Activated CD4-positive, alpha-beta T cell treated with anti-CD3 and anti-CD28 coated beads for 24 hours (primary cell): ENCODE measurements around the gene RBFA.

ENCODE experiments used
- DNase-seq, 2 donors: peaks; one replicate each; pipeline ENCODE4 v3.0.0-alpha.2; 2020; ENCODE audit warnings: low read depth in 2 of 2

The RBFA gene

DNA sequence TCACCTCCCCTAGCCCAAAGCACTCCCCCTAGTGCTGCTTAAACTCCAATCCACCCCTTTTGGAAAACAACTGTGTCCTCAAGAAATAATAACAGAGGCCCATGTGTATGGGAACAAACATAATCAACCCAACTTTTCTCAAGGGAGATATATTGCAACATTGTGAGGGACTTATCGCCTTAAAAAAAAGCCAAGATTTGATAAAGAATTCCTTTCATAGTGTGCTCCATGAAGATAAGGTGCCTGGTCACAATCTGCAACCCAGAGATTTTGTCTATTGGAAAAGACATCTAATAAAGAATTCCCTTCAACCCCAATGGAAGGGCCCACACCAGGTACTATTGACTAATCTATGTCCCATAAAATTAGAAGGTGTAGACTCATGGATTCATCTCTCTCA, 4.5 kb upstream of the RBFA start:
- no peak for DNase-seq

DNA sequence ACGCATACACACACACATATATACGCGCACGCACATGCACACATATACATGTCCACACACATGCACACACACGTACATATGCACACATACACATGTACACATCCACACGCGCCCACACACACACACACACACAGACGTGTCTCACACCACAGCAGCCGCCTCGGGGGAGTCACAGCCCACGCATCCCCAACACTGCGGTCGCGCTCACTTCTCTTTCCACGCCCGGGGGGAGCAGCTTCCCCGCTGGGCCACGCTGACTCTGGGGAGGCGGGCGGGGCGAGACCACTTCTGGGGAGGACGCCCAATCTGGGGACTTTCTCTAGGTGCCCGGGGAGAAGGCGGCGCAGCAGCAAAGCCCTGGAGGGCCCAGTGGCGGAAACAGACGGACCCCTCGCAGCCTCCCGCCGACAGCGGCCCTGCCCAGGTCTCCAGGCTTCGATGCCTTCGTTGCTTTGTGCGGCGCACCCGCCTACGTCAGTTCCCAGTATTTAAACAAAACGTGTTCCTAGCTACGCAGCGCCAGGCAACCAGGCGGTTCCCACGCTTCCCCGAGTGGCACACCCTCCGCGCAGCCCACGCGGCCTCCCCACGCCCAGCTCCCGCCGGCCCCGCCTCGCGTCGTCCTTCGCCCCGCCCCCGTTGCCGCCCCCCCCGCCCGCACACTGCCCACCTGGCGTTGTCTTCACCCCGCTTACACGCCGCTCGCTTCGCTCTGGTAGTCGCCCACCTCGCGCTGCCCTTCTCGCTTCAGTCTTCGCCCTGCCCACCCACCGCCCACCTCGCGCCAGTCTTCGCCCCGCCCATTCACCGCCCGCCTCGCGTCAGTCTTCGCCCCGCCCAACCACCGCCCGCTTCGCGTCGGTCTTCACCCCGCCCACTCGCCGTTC, 810 bp upstream of the RBFA start:
- peak; percentile 32 to 36 for DNase-seq

DNA sequence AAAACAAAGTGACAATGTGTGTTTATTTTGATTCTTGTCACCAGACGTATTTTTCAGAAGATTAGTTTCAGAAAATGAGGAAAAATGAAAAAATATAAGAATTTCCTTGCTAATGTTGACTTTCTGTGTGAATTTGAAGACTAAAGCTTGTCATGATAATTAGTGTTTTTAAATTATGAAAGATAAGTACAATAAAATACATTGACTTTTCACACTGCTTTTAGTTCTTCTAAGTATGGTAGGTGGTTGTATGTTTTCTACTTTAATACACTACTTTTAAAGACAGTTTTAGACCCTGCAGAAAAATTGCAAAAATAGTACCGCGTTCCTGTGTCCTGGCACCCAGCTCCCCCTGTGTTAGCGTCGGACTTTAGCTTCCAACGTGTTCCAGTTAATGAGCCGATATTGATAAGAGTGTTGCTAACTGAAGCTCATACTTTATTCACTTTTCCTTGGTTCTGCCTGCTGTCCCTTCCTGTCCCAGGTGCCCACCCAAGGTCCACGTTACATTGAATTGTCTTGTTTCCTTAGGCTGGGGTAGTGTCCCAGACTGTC, 695 bp downstream of the RBFA start:
- DNase-seq = no peak

DNA sequence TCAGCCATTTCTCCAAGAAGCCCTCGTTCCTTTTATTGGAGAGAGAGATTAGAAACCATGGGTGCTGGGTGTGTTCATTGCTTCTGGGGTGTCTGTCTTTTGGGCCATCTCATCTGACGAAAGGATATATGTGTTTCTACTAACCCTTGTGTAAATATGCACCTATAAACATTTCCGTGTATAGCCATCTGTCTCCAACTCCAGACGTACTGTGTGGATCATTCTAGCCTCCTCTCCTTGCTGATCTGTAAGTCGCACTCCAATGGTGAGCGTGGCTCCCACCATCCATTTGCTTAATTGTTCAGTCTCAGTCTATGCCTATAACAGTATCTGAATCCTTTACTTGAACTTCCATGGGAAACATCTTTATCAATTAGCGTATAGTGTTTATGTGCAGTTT, 1.8 kb downstream of the RBFA start:
- DNase-seq = no peak

DNA sequence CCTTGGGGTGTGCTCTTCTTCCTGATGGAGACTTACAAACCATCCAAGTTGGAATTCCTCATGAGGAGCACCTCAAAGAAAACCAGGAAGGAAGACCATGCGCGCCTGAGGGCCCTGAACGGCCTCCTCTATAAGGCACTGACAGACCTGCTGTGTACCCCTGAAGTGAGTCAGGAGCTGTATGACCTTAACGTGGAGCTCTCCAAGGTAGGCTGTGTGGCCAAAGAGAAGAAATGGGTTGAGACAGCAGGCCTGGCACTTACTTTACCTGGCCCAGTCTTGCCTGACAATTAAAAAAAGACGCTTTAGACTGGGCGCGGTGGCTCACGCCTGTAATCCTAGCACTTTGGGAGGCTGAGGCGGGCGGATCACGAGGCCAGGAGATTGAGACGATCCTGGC, 3.1 kb downstream of the RBFA start:
- no peak for DNase-seq

DNA sequence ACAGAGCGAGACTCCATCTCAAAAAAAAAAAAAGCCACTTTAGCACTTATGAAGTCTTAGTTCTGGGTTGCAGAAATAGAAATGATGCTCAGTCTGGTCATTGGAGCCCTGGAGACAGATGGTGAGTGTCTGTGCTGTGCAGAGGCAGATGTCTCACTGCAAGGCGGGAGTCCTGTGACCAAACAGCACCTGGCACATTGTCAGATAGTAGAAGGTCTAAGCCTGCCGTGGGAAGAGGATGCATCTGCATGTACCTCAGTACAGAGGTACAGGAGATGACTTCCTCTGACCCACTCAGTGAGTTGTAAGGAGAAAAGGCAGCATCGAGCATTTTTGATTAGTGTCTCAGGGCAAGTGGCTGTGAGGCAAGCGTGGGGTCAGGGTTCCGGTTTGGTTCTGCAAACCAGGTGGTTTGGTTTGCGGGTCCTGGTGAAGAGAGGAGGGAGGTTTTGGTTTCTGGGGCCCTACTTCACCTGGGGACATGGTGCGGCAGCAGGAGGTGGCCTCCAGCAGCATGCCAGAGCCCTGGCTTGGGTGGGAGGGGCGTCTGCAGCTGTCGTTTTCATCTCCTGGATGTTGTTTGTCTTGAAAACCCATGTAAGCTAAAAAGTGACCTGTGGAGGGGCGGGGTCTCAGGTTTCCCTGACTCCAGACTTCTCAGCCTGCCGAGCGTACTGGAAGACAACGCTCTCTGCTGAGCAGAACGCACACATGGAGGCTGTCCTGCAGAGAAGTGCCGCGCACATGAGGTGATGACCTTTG, 3.8 kb downstream of the RBFA start:
- DNase-seq = no peak

DNA sequence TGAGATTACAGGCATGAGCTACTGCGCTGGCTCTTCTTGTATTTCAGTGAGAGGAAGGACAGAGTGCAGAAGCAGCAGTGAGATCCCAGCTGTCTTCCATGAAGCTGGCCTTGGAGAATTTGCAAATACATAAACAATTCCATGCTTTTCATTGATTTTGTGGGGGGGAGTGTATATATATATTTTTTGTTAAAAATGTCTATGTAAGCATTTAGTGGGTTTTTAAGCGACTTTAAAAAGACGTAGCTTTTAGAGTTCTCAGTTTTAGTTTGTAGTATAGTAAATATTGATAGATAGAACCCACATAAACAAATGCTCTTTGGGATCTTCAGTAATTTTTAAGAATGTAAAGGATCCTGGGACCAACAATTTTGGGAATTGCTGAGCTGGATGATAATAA, 6.3 kb downstream of the RBFA start:
- no peak for DNase-seq

DNA sequence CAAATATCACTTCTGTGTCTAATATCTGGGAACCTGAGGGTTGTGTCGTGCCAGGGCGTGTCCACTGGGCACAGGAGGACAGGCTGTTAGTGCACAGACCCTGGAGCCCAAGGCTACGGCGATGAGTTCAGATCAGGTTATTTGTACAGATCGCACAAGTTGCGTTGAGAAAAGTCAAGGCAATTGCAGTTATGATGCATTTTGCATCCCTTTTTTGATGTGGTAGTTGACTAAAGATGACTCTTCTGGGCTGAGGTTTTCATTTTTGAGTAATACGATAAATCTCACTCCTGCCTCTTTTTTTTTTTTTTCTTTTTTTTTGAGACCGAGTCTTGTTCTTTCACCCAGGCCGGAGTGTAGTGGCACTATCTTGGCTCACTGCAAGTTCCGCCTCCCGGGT, 7.2 kb downstream of the RBFA start:
- DNase-seq = no peak

DNA sequence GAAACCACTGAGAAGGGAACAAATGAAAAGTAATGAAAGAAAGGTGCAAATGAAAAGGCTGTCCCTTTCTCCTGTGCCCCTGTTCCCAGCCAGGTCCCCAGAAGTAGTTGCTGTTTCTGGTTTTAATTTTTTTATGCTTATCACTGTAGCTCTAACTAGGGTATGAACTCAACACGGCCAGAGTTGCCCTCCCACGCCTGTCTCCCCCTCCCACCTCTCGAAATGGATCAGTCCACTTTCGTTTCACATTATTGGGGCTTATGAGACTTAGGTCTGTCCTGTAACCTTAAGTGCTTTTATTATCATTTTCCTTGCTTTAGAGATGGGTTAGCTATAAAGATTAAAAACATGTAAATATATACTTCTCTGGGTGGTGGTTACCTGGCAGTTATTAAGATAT, 8.6 kb downstream of the RBFA start:
- DNase-seq = no peak

DNA sequence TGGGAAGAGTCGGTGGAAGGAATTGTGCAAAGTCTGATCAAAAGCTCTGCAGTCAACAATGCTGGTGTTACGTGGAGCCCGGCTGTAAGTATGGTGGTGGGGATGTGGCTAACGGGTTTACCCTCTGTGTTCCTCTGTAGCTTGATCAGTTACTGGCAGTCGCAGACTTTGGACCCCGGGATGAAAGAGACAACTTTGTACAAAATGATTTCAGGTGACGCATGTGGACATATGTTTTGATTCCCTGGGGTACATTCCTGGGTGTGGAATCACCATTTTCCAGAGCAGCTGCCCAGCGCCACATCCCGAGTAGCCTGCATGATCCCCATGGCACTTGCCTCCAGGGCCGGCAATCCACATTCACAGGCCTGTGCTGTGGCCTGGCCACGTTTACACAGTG, 9.8 kb downstream of the RBFA start:
- DNase-seq = no peak

DNA sequence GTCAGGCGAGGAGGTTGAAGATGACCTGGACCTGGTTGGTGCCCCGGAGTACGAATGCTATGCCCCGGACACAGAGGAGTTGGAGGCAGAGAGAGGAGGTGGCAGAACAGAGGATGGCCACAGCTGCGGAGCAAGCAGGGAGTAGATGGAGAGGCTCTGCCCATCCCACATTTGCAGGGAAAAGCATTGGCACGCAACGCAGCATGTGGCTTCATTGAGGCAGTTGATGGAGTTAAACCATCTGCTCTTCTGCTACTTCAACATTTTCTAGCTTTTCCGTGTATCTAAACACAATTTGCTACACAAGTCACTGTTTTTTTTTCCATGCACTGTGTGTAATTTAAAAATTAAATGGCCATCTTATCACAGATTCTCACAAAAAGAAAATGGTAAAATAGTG, 11.8 kb downstream of the RBFA start:
- no peak for DNase-seq

DNA sequence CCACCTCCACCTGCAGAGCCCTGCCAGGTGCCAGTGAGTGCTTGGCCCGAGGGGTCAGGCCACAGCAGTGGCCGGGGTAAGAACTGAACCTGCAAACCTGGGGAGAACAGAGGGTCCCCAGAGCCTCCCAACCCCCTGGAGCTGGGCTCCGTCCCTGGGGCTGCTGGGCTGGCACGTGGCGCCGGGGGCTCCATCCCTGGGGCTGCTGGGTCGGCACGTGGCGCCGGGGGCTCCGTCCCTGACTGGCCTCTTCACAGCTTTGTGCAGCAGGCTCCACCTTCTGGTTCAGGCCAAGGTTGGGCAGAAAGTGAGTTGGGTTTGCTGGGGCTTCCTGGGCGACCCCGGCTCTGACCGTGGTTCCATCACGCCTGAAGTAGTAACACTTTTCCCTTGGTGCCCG, 12.2 kb downstream of the RBFA start:
- DNase-seq = no peak

DNA sequence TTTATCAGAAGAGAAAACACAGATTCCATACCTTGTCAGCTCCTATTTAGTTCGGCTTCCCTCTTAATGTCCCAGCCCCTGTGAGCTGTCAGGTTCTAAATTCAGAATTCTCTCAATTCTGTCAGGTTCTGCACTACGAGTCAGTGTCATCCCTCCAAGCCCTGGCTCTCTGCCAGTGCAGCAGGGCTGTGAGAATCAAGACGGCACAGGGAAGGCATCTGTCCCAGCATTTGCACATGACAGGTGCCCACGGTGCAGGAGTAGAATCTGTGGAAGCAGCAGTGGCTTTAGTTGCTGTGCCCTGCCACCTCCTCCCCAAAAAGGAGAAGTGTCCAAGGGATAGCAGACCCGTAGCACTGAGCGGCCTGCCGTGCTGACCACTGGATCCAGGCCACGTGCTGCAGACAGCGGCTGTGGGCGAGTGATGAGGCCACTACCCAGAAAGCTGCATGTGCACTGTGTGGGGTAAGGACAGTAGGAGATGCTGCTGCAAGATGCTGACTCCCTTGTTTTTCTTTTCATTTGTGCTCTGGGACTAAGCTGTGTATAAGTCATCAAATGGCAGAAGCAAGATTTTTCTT, 12.8 kb downstream of the RBFA start:
- no peak for DNase-seq

DNA sequence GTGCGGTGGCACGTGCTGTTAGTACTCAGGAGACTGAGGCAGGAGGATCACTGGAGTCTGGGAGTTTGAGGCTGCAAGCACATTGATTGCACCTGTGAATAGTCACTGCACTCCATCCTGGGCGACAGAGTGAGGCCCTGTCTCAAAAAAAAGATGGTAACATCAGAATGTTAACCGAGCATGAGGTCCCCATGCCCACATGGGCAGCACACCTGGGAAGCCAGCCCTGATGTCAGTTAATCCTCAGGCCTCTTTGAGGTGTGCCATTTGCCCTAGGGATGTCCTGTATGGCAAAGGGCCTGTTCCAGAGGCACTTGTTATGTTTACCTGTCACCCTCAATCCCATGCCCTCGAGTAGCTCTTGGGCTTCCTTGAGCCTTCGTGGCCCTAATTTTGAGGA, 16.6 kb downstream of the RBFA start:
- no peak for DNase-seq

DNA sequence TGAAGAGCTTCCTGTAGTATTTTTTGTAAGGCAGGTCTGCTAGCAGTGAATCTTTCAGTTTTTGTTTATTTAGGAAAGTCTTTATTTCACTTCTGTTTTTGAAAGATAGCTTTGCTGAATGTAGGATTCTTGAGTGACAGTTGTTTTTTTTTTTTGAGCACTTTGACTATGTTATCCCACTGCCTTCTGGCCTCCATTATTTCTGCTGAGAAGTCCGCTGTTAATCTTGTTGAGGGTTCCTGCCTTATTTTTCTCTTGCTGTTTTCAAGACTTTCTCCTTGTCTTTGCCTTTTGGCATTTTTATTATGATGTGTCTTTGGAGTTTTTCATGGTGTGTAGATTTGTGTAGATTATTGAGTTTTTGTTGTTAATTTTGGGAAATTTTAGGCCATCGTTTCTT, 21.9 kb downstream of the RBFA start:
- DNase-seq = no peak

DNA sequence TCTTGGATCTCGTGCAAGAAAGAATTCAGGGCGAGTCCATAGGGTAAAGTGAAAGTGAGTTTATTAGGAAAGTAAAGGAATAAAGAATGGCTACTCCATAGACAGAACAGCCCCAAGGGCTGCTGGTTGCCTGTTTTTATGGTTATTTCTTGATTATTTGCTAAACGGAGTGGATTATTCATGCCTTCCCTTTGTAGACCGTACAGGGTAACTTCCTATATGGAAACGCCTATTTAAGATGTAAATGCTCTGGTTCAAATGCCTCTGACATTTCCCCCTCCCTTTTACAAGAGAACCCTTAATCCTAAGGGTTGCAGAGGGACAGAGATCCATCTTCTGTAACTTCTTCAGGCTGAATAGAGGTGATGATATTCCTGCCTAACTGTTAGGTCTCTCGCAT, 25.7 kb downstream of the RBFA start:
- DNase-seq = no peak

DNA sequence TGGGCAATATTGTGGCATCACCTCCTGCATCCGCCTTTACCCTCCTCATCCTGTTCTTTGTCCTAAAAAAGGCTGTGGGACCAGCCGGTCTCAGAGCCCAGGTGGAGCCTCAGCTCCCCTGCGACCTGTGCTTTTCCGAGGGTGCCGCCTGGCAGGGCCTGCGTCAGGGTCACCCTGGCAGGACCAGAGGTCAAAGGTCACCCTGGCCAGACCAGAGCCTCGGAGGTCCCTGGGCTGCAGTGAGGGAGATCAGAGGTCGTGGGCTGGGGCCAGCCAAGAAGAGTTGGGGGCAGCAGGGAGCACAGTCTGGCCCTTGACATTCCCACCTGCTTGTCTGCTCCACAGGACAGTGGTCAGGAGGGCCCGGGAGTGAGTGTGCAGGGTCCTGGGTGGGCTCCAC, 31.5 kb downstream of the RBFA start:
- no peak for DNase-seq

DNA sequence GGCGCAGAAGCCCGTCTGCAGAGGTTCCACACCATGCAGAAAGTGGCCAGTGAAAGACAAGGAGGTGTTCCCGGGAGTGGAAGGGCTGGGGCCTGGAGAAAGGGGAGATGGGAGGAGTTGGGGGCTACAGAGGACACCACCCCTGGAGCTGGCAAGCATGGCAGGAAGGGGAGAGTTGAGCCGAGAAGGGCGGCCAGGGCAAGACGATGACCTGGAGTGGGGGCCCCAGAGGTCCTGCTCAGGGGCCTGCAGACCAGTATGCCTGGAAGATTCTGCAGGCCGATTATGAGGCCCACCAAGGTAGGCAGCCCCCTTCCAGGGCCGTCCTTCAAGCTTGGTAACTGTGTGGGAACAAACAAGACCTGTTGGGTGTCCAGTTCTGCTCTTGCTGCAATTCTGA, 33.1 kb downstream of the RBFA start:
- no peak for DNase-seq

DNA sequence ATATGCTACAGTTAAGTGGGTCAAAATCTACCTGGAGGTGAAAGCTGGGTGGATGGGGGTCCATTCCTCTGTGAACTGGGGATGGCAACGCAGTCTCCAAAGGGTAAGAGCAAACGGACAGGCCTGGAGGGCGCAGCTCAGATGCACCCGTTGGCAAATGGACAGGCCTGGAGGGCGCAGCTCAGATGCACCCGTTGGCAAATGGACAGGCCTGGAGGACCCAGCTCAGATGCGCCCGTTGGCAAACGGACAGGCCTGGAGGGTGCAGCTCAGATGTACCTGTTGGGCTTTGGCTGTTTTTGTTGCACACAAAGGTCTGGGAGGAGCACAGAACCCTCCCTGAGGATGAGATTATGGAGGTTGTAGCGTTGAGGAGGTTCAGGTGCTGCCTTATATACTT, 33.7 kb downstream of the RBFA start:
- no peak for DNase-seq

DNA sequence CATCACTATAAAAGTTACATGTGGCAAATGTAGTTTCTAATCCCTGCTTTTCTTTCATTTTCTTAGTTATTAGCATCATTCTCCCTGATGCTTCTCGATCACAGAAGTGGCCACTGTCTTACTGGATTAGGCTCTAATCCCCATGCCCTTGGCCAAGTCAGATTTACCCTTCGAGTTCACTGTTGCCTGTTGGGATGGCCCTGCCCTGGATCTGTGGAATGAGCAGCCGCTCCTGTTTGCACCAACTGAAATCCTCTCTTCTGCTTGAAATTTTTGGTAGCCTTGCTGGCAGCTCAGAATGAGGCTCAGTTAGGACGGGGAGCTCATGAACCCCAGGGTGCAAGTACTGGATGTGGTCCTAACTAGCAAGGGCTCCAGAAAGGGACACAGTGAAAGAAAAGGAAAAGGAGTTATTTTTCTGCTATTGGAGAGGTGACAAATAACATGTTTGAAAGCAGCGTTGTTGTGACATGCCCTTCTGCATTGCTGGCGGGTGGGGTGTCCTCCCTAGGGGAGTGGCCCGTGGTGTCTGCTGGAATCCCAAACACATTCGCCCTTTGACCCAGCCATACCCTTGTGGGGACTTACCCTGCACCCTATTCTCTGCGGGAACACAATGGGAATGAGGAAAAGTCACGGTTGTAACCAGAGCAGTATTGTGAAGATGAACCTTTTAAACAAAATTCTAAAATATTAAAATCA, 34.5 kb downstream of the RBFA start:
- no peak for DNase-seq

DNA sequence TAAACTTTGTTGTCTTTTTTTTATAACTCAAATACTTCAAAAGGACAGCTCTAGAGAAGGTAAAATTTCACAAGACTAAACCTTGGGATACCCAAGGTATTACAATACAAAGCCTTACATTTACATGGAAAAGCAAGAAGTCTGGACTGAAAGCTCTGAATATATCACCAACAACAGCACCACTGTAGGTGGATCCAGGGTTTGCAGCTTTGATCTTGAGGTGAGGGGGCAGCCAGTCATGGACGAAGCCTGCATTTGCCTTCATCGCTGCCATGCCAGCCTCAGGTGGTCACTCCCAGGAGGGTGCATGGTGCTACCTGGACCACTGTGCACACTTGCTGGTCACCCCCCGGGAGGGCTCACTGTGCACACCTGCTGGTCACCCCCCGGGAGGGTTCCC, 36.6 kb downstream of the RBFA start:
- DNase-seq = no peak

DNA sequence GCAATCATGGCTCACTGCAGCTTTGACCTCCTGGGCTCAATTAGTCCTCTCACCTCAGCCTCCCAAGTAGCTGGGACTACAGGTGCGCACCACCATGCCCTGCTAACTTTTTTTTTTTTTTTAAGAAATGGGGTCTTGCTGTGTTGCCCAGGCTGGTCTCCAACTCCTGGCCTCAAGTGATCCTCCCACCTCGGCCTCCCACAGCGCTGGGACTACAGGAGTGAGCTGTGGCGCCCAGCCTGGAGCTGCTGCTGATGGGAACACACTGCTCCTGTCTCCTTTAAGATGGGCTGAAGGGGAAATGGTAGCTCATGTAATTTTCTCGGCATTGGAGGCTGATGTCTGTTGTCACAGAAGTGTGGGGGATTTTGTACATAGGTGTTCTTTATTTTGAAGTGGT, 39.9 kb downstream of the RBFA start:
- no peak for DNase-seq
